Neural crest cell (in vitro differentiated cells): ENCODE results near the gene LEMD1. TPM values are rescaled to one million over a fixed set of nuclear protein-coding genes. Genes with fewer than 3 reads are reported as not detected.

ENCODE experiments used
- DNase-seq: peaks from one replicate; pipeline ENCODE4 v3.0.0; 2021; ENCODE audit warnings: low read depth, mixed read lengths, low spot score
- H3K27ac Mint-ChIP-seq: one replicate; pipeline ENCODE4 v1.8.0; 2021; ENCODE audit warnings: mild to moderate bottlenecking, mixed read lengths; ENCODE audit not compliant: unreplicated experiment
- H3K27me3 Mint-ChIP-seq: 2 replicates; pipeline ENCODE4 v1.8.0; 2021; ENCODE audit warnings: low read depth, mild to moderate bottlenecking, mixed read lengths
- H3K36me3 Mint-ChIP-seq: 2 replicates; pipeline ENCODE4 v1.8.0; 2021; ENCODE audit warnings: low read depth, mild to moderate bottlenecking, mixed read lengths
- H3K4me1 Mint-ChIP-seq: 2 replicates; pipeline ENCODE4 v1.8.0; 2021; ENCODE audit warnings: mixed read lengths
- H3K4me3 Mint-ChIP-seq: one replicate; pipeline ENCODE4 v1.8.0; 2021; ENCODE audit warnings: mild to moderate bottlenecking, mixed read lengths
- H3K9me3 Mint-ChIP-seq: 2 replicates; pipeline ENCODE4 v1.8.0; 2021; ENCODE audit warnings: mixed read lengths
- long read RNA-seq: library from polyadenylated mRNA; unstranded; transcript quantifications from one replicate; pipeline ENCODE4 v2.0.0, GENCODE V29; 2020
- total RNA-seq: library from RNA; stranded (reverse); gene quantifications from 2 replicates; pipeline ENCODE4 v1.2.1, GENCODE V29; 2021
- TF ChIP-seq, protein P1 (sequence below): fragments of 200-600 bp; sonication (generic); conservative IDR thresholded peaks from 2 replicates; pipeline ENCODE4 v1.5.0; 2021; ENCODE audit warnings: antibody characterized with exemption, mild to moderate bottlenecking

LEMD1 gene
- 10.2 and 10.7 TPM in 2 replicates for total RNA-seq
- long read RNA-seq, partial matches to known transcripts: 0 of 3 reads
- long read RNA-seq, other reads (novel, unspliced or antisense): 3 of 3 reads

GRCh38 chr1:205421798-205422197, at the start of gene LEMD1:
Gene LEMD1 (minus strand): TSS chr1:205422056. CDS start chr1:205420536, 1,520 bp downstream.
- H3K4me1 Mint-ChIP-seq: peaks cover 5% of the 10 kb centered on the region
- no peaks in the 10 kb centered on the region for H3K36me3 Mint-ChIP-seq
- H3K27ac Mint-ChIP-seq: no peak within 1 kb of the TSS
- no peaks in the 10 kb centered on the region for H3K9me3 Mint-ChIP-seq
- TF ChIP-seq, protein P1, sequence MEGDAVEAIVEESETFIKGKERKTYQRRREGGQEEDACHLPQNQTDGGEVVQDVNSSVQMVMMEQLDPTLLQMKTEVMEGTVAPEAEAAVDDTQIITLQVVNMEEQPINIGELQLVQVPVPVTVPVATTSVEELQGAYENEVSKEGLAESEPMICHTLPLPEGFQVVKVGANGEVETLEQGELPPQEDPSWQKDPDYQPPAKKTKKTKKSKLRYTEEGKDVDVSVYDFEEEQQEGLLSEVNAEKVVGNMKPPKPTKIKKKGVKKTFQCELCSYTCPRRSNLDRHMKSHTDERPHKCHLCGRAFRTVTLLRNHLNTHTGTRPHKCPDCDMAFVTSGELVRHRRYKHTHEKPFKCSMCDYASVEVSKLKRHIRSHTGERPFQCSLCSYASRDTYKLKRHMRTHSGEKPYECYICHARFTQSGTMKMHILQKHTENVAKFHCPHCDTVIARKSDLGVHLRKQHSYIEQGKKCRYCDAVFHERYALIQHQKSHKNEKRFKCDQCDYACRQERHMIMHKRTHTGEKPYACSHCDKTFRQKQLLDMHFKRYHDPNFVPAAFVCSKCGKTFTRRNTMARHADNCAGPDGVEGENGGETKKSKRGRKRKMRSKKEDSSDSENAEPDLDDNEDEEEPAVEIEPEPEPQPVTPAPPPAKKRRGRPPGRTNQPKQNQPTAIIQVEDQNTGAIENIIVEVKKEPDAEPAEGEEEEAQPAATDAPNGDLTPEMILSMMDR: no peak
- no peak within 1 kb of the TSS for H3K4me3 Mint-ChIP-seq
- DNase-seq: no peak
- H3K27me3 Mint-ChIP-seq: peaks cover 4% of the 10 kb centered on the region

DNA sequence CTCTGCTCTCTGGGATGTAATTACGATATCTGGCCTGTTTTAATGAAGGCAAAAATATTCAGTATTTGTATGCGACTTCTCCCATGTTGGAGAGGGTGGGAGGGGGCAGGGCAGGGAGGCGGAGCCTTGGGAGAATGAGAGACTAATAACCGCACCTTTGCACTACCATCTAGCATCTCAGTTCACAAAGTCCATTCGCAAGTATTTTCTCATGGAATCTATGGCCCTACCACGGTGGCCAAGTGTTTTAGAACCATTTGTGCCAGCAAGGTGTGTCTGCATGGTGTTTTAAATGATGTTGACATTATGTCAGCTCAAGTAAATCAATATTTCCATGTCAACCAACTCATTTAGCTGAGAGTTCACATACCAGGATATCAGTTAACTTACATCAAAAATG, 48.3 kb upstream of the LEMD1 start:
- Mint-ChIP-seq H3K4me3 (no peak overlapping the region), H3K27me3 (peaks cover 19% of the 10 kb centered on the region), H3K4me1 (peaks cover 21% of the 10 kb centered on the region), H3K36me3 (no peaks in the 10 kb centered on the region), H3K27ac (no peak overlapping the region), H3K9me3 (peaks cover 5% of the 10 kb centered on the region)
- TF ChIP-seq, protein P1: no peak
- DNase-seq: no peak

DNA sequence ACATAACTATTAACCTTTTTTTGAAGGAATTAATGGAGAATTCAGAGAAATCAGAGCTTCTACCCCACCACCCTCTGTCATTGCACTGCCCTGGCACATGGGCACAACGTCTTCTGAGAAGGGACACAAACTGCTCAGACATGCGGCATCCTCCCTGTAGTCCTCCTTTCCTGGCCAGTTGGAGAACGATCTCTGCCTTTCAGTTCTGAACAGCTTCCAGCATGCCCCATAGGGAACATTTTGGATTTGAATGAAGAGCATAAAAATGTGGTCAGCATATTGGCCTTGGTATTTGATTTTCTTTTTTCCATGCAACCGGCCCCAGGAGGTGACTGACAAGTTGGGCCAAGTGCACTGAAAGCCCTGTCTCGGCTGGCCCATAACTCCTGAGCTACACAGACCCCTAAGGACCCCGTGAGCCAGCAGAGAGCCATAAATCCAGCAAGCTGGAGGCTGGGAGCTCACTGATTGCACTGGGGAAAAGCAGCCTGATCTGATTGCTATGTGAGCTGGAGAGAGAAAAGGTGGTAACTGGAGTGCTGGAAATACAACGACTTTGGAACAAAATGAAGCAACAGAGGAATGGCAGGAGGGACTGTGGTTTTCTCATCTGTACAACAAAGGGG, 44.9 kb upstream of the LEMD1 start:
- H3K4me1 Mint-ChIP-seq: peaks cover 9% of the 10 kb centered on the region
- H3K27ac Mint-ChIP-seq: peak overlapping the region; percentile 85
- no peaks in the 10 kb centered on the region for H3K36me3 Mint-ChIP-seq
- no peak for DNase-seq
- H3K9me3 Mint-ChIP-seq: no peaks in the 10 kb centered on the region
- TF ChIP-seq, protein P1: no peak
- H3K4me3 Mint-ChIP-seq: no peak overlapping the region
- H3K27me3 Mint-ChIP-seq: peaks cover 3% of the 10 kb centered on the region

- Mint-ChIP-seq H3K4me1 (peaks cover 9% of the 10 kb centered on the region), H3K27me3 (peaks cover 11% of the 10 kb centered on the region), H3K4me3 (no peak overlapping the region), H3K36me3 (no peaks in the 10 kb centered on the region), H3K27ac (no peak overlapping the region), H3K9me3 (no peaks in the 10 kb centered on the region)
- TF ChIP-seq, protein P1: no peak
- no peak for DNase-seq
These were observed 43.5 kb upstream of the LEMD1 start for GRCh38 chr1:205465392-205465791.

GRCh38 chr1:205458777-205459566, 37.1 kb upstream of the LEMD1 start:
- DNase-seq: peak; percentile 53
- H3K27me3 Mint-ChIP-seq: peaks cover 69% of the 10 kb centered on the region
- H3K36me3 Mint-ChIP-seq: no peaks in the 10 kb centered on the region
- TF ChIP-seq, protein P1: no peak
- H3K9me3 Mint-ChIP-seq: no peaks in the 10 kb centered on the region
- H3K4me1 Mint-ChIP-seq: peaks cover 18% of the 10 kb centered on the region
- H3K4me3 Mint-ChIP-seq: peak overlapping the region; percentile 78
- no peak overlapping the region for H3K27ac Mint-ChIP-seq
